Kidney (tissue), 14 donors: ENCODE results near the gene HPSE2. TPM values are rescaled to one million over a fixed set of nuclear protein-coding genes. Genes with fewer than 3 reads are reported as not detected.

Experiments used
- DNase-seq, 5 donors: peaks; one replicate each; pipeline ENCODE4 v3.0.0-alpha.2; 2013 to 2020
- FAIRE-seq: peaks from 2 replicates; lab custom pipeline; 2012; peaks lifted over from hg19 to GRCh38; lab: Jason Lieb, UNC
- H3K27ac ChIP-seq, 2 donors: one replicate each; pipeline ENCODE4 v1.7.0; 2013; ENCODE audit warnings: low read depth in 2 of 2, low read length in 2 of 2, inconsistent platforms in 1 of 2
- H3K27me3 ChIP-seq: one replicate; pipeline ENCODE4 v1.7.1; 2013; ENCODE audit warnings: low read length, inconsistent platforms; ENCODE audit not compliant: control insufficient read depth, insufficient read depth
- H3K36me3 ChIP-seq, 3 donors: one replicate each; pipeline versions ENCODE4 v1.7.0 to v1.7.1; 2013; ENCODE audit warnings: low read length in 3 of 3, control low read depth in 1 of 3, inconsistent platforms in 1 of 3; ENCODE audit not compliant: insufficient read depth in 3 of 3, control insufficient read depth in 2 of 3
- H3K4me1 ChIP-seq, 3 donors: one replicate each; pipeline versions ENCODE4 v1.7.0 to v1.7.1; 2013; ENCODE audit warnings: low read length in 3 of 3, inconsistent platforms in 1 of 3, low read depth in 1 of 3; ENCODE audit not compliant: control insufficient read depth in 2 of 3, insufficient read depth in 2 of 3
- H3K4me3 ChIP-seq, 3 donors: one replicate each; pipeline versions ENCODE4 v1.7.0 to v1.8.1; 2013; ENCODE audit warnings: low read length in 3 of 3, control low read depth in 1 of 3, inconsistent platforms in 1 of 3
- H3K9ac ChIP-seq, 3 donors: one replicate each; pipeline versions ENCODE4 v1.7.0 to v1.7.1; 2013; ENCODE audit warnings: low read length in 3 of 3, control low read depth in 1 of 3, inconsistent platforms in 1 of 3
- H3K9me3 ChIP-seq, 3 donors: one replicate each; pipeline versions ENCODE4 v1.7.0 to v1.7.1; 2013; ENCODE audit warnings: low read length in 3 of 3, control low read depth in 1 of 3, inconsistent platforms in 1 of 3; ENCODE audit not compliant: control insufficient read depth in 2 of 3, insufficient read depth in 1 of 3
- intact Hi-C: fragments of 100-400 bp; cut with DNase I; formaldehyde crosslinking; loops from one replicate; pipeline ENCODE4 v1.11.1; 2022
- polyA plus RNA-seq: library from polyadenylated mRNA; stranded (reverse); fragments of 350-450 nt; fragmentation: Illumina TruSeq; extraction: RNeasy Lipid Tissue Mini Kit (QIAGEN cat#74804); gene quantifications from one replicate; pipeline ENCODE4 v1.2.3, GENCODE V29; 2014; ENCODE audit warnings: low read depth, low replicate concordance; ENCODE audit not compliant: insufficient read depth
- total RNA-seq: library from RNA; stranded (reverse); fragmentation: NEBNext Ultra II Directional; extraction: Animal tissue kit (Norgen Biotek cat#: 25700); gene quantifications from one replicate; pipeline ENCODE4 v1.2.1, GENCODE V29; 2021
- TF ChIP-seq, protein P1 (sequence below): IDR thresholded peaks from 3 replicates; pipeline ENCODE4 v1.5.1; 2012; ENCODE audit warnings: mild to moderate bottlenecking, moderate library complexity, borderline replicate concordance; ENCODE audit not compliant: insufficient read depth; ENCODE audit errors: extremely low read depth
- donor health status: control.
- donor health status: control.
- donor health status: control.
- donor health status: control.
- donor health status: control.
- donor health status: DM: yes; HTN: yes; CAD: no.
- donor health status: Normal renal cell carcinoma (clear cell type).

HPSE2 gene
- total and polyA plus RNA-seq, 2 donors from 2014 or later = 1.4 to 3.0 TPM

DNA sequence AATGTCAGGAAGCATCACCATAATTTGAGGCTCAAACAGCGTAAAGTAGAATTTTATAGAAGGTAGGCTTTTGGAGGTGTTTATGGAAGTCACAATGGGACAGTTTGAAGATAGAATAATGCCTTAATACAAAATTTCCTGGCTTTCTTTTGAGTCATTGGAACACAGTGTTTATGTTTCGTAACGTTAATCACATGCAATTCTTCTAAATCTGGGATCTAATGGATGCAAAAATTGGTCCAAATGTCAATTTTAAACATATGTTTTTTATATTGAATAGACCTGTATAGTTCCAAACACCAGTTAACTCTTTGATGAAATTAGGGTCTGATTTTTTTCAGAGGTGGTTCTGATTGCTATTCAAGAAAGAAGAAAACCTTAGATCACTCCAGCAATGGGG, 702.4 kb downstream of the HPSE2 start:
- TF ChIP-seq, protein P1, sequence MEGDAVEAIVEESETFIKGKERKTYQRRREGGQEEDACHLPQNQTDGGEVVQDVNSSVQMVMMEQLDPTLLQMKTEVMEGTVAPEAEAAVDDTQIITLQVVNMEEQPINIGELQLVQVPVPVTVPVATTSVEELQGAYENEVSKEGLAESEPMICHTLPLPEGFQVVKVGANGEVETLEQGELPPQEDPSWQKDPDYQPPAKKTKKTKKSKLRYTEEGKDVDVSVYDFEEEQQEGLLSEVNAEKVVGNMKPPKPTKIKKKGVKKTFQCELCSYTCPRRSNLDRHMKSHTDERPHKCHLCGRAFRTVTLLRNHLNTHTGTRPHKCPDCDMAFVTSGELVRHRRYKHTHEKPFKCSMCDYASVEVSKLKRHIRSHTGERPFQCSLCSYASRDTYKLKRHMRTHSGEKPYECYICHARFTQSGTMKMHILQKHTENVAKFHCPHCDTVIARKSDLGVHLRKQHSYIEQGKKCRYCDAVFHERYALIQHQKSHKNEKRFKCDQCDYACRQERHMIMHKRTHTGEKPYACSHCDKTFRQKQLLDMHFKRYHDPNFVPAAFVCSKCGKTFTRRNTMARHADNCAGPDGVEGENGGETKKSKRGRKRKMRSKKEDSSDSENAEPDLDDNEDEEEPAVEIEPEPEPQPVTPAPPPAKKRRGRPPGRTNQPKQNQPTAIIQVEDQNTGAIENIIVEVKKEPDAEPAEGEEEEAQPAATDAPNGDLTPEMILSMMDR = no peak
- intact Hi-C loops = no loop called here
- Histone ChIP-seq H3K27me3 (no peaks in the 10 kb centered on the region), H3K4me1 (no peaks in the 10 kb centered on the region), H3K9ac (no peak overlapping the region), H3K36me3 (no peaks in the 10 kb centered on the region), H3K4me3 (no peak overlapping the region), H3K27ac (no peak overlapping the region), H3K9me3 (no peaks in the 10 kb centered on the region)
- FAIRE-seq (no peak), DNase-seq (no peak)

DNA sequence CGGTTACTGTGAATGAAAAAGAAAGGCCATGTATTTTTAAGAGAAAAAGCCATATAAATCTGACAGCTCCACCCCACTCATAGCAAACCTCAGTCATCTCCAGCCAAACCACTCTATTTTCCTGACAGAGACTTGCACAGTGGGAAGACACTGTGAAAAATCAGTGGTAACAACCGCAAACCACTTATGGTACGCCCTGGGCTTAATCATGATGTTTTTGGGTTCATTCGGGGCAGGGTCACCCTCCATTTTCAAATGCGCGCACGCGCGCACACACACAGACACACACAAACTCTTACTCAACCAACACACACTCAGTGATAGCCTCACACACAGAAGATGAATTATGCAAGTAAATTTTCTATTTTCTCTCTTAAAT, 706.9 kb downstream of the HPSE2 start:
- Histone ChIP-seq H3K27ac (no peak overlapping the region), H3K27me3 (no peaks in the 10 kb centered on the region), H3K9me3 (no peaks in the 10 kb centered on the region), H3K9ac (no peak overlapping the region), H3K4me1 (no peaks in the 10 kb centered on the region), H3K36me3 (no peaks in the 10 kb centered on the region), H3K4me3 (no peak overlapping the region)
- DNase-seq (no peak), FAIRE-seq (no peak)
- intact Hi-C loops = no loop called here
- TF ChIP-seq, protein P1 = no peak

DNA sequence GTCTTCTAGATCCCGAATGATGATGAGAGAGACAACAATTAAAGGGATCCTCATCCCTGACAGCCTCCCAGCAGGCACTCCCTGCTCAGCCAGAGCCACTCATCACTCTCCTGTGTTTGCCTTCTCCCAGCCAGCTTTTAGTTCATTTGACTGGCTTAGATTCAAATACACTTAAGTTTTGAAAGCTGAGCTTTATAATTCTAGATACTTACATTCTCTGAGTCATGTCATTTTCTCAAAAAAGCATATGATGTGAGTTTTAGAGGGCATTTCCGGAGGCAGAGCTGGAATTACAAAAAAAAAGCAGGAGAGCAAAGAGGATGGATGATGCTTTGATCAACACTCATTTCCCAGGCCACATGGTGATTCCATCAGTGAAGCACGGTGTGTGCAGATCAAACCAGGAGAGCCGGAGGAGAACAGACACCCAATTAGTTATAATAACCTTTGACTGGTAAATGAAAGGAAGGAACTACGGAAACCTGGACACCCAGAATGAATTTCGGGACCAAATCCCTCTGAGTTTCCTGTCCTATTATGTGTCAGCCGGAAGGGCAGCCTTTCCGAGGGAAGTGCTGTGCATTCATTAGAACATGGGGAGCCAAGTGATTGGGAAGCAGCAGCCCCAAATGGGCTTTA, 707.4 kb downstream of the HPSE2 start:
- TF ChIP-seq, protein P1 = no peak
- no peaks in the 10 kb centered on the region for H3K4me1 ChIP-seq
- no peaks in the 10 kb centered on the region for H3K27me3 ChIP-seq
- FAIRE-seq = no peak
- H3K9ac ChIP-seq = no peak overlapping the region
- no peak overlapping the region for H3K4me3 ChIP-seq
- no peaks in the 10 kb centered on the region for H3K36me3 ChIP-seq
- no peaks in the 10 kb centered on the region for H3K9me3 ChIP-seq
- H3K27ac ChIP-seq = no peak overlapping the region
- no peak for DNase-seq
- intact Hi-C loops = no loop called here

DNA sequence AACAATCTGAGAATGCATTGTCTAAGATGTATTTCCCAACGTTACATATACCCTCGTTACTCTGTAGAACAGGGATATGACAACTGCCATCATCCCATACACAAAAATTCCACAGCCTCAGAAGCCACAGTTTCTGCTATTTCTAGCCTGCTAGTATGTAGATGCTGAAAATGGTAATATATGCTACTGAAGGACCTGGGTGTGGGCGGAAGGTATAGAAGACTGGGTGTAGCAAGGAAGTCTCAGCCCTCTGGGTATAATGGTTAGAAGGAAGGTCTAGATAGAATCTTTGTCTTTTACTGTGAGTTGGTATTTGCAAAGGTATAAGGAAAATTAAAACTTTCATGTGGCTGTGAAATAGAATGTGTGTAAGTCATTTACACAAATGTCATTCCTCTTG, 709.7 kb downstream of the HPSE2 start:
- no peaks in the 10 kb centered on the region for H3K27me3 ChIP-seq
- no peak overlapping the region for H3K4me3 ChIP-seq
- TF ChIP-seq, protein P1 = no peak
- H3K9ac ChIP-seq = no peak overlapping the region
- DNase-seq (no peak), FAIRE-seq (no peak)
- no peak overlapping the region for H3K27ac ChIP-seq
- no peaks in the 10 kb centered on the region for H3K9me3 ChIP-seq
- H3K4me1 ChIP-seq = no peaks in the 10 kb centered on the region
- intact Hi-C loops = no loop called here
- no peaks in the 10 kb centered on the region for H3K36me3 ChIP-seq
